Right atrium auricular region (tissue), 2 donors: ENCODE data around the gene HORMAD1. TPM values are rescaled to one million over a fixed set of nuclear protein-coding genes. Genes with fewer than 3 reads are reported as not detected.
"Not testable (repeated sequence)": the region's sequence is repeated elsewhere in the genome, so short reads cannot be mapped to it uniquely, and the experiment has no call there.

ENCODE experiments used
- DNase-seq: peaks from one replicate; pipeline ENCODE4 v3.0.0-alpha.2; 2019; ENCODE audit warnings: low spot score
- H3K27ac ChIP-seq, 2 donors: fragments of 200-600 bp; sonication (generic); 1 replicate in 1 of 2; 2 replicates in 1 of 2; pipeline ENCODE4 v1.5.1; 2016 to 2019
- H3K27me3 ChIP-seq, 2 donors: fragments of 200-600 bp; sonication (generic); one replicate each; pipeline versions ENCODE4 v1.5.1 to v1.6.0; 2017 to 2019
- H3K36me3 ChIP-seq: fragments of 200-600 bp; sonication (generic); one replicate; pipeline ENCODE4 v1.5.1; 2016
- H3K4me1 ChIP-seq, 2 donors: fragments of 200-600 bp; sonication (generic); one replicate each; pipeline versions ENCODE4 v1.5.1 to v1.6.0; 2017 to 2019
- H3K4me3 ChIP-seq, 2 donors: fragments of 200-600 bp; sonication (generic); 1 replicate in 1 of 2; 2 replicates in 1 of 2; pipeline ENCODE4 v1.5.1; 2017 to 2019; ENCODE audit warnings: mild to moderate bottlenecking in 1 of 2, moderate library complexity in 1 of 2
- H3K9me3 ChIP-seq, 2 donors: fragments of 200-600 bp; sonication (generic); one replicate each; pipeline ENCODE4 v1.5.1; 2019
- CTCF ChIP-seq, 2 donors: fragments of 200-600 bp; sonication (generic); IDR thresholded peaks; one replicate each; pipeline ENCODE4 v1.5.1; 2019; ENCODE audit warnings: antibody characterized with exemption in 2 of 2
- total RNA-seq, 2 donors: library from RNA; depleted of rRNA; stranded (reverse); fragments of >200 nt; gene quantifications; one replicate each; pipeline ENCODE4 v1.1.0, GENCODE V29; 2016

HORMAD1 gene
- total RNA-seq, 2 donors from 2014 or later = 0.31 TPM; not detected in 1

- Histone ChIP-seq H3K36me3 (peaks cover 3% of the 10 kb centered on the region), H3K27me3 (no peaks in the 10 kb centered on the region), H3K27ac (no peak overlapping the region), H3K4me3 (no peak overlapping the region), H3K4me1 (no peaks in the 10 kb centered on the region), H3K9me3 (no peaks in the 10 kb centered on the region)
- no peak for DNase-seq
- TF ChIP-seq CTCF (IDR thresholded peaks at IDR 0.05) = no peak
Observed at GRCh38 chr1:150748878-150749719, 28.4 kb upstream of the HORMAD1 start.

DNA sequence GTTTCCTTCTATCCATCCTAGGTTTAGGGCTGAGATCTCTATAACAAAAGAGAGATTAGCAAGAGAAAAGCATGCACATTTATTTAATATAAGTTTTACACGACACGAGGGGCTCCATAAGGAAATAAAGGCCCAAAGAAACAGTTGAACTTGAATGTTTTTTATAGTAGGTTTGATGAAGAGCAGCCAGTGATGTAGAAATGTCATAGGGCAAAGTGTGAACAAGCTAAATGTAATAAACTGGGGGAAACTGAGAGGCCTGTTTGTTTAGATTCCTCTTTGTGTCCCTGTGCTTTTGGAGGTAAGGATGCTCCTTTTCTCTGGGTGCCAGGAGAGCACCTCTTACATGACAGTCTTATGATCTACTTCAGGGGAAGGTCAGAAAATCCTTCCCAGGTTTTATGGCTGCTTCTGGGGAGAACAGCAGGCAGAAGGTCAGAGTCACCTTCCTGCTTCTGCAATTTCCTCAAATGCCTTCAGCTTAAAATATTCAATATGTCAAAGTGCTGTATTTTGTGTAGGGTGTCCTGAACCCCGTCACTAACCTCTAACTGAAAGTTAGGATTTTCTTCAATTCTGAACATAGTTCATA, 9.5 kb upstream of the HORMAD1 start:
- H3K9me3 ChIP-seq = no peaks in the 10 kb centered on the region
- no peaks in the 10 kb centered on the region for H3K36me3 ChIP-seq
- H3K27me3 ChIP-seq = no peaks in the 10 kb centered on the region
- H3K4me3 ChIP-seq = no peak overlapping the region
- no peak for DNase-seq
- no peak for TF ChIP-seq CTCF (IDR thresholded peaks at IDR 0.05)
- no peak overlapping the region for H3K27ac ChIP-seq
- H3K4me1 ChIP-seq = no peaks in the 10 kb centered on the region

DNA sequence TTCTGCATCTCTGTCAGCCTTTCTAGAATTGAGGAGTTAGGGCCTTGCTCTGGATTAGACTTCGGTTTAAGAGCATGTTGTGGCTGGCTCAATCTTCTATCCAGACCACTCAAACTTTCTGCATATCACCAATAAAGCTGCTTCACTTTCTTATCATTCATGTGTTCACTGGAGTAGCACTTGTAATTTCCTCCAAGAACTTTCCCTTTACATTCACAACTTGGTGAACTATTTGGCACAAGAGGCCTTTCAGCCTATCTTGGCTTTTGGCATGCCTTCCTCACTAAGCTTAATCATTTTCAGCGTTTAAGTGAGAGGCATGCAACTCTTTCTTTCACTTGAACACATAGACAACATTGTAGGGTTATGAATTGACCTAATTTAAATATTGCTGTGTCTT, 3.6 kb upstream of the HORMAD1 start:
- H3K27me3 ChIP-seq = no peaks in the 10 kb centered on the region
- H3K36me3 ChIP-seq = no peaks in the 10 kb centered on the region
- no peaks in the 10 kb centered on the region for H3K9me3 ChIP-seq
- TF ChIP-seq CTCF (IDR thresholded peaks at IDR 0.05) = no peak
- no peak overlapping the region for H3K4me3 ChIP-seq
- no peaks in the 10 kb centered on the region for H3K4me1 ChIP-seq
- no peak for DNase-seq
- no peak overlapping the region for H3K27ac ChIP-seq

DNA sequence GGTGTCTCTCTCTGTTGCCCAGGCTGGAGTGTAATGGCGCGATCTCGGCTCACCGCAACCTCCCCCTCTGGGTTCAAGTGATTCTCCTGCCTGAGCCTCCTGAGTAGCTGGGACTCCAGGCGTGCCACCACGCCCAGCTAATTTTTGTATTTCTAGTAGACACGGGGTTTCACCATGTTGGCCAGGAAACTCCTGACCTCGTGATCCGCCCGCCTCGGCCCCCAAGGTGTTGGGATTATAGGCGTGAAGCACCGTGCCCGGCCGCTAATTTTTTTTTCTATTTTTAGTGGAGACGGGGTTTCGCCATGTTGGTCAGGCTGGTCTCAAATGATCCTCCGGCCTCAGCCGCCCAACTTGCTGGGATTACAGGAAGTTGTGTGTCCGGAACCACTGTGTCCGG, 597 bp downstream of the HORMAD1 start:
- no peaks in the 10 kb centered on the region for H3K4me1 ChIP-seq
- no peak for TF ChIP-seq CTCF (IDR thresholded peaks at IDR 0.05)
- no peak overlapping the region for H3K27ac ChIP-seq
- H3K36me3 ChIP-seq = no peaks in the 10 kb centered on the region
- H3K4me3 ChIP-seq = no peak overlapping the region
- H3K9me3 ChIP-seq = no peaks in the 10 kb centered on the region
- no peak for DNase-seq
- no peaks in the 10 kb centered on the region for H3K27me3 ChIP-seq

DNA sequence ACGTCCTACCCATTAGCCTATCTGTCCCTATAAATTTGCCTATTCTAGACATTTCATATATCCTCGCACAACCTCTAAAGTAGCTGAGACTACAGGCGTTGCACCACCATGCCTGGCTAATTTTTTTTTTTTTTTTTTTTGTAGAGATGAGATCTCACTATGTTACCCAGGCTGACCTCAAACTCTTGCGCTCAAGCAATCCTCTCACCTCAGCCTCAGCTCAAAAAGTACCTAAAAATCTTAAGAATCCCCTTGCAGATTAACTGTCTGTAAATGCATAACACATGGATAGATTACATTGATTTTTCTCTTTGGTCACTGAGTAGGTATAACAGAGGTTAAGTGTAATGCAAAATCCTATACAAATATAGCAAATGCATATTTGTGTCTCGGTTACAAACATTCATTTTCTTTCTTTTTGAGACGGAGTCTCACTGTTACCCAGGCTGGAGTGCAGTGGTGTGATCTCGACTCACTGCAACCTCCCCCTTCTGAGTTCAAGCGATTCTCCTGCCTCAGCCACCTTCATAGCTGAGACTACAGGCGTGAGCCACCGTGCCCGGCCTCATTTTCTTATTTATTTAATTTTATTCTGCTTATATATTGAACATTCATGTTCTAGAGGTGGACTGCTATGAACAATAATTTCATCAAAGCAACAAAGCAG, 2.3 kb downstream of the HORMAD1 start:
- H3K4me3 ChIP-seq = no peak overlapping the region
- H3K27me3 ChIP-seq = no peaks in the 10 kb centered on the region
- no peak overlapping the region for H3K27ac ChIP-seq
- TF ChIP-seq CTCF (IDR thresholded peaks at IDR 0.05) = no peak
- H3K36me3 ChIP-seq = no peaks in the 10 kb centered on the region
- no peaks in the 10 kb centered on the region for H3K4me1 ChIP-seq
- no peak for DNase-seq
- H3K9me3 ChIP-seq = no peaks in the 10 kb centered on the region

DNA sequence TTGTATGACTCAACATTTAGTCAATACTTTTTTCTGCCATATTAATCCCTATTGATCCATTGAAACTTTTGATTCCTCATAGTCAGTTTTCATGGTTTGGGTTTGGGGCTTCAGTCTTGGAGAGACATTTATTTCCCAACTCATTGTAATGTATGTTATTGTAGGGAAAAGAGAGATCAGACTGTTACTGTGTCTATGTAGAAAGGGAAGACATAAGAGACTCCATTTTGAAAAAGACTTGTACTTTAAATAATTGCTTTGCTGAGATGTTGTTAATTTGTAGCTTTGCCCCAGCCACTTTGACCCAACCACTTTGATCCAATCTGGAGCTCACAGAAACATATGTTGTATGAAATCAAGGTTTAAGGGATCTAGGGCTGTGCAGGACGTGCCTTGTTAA, 11.7 kb downstream of the HORMAD1 start:
- not testable (repeated sequence) for H3K27ac ChIP-seq, H3K4me3 ChIP-seq, H3K4me1 ChIP-seq

More for the DNA sequence above, 11.7 kb downstream of the HORMAD1 start:
- not testable (repeated sequence) for DNase-seq, H3K36me3 ChIP-seq, H3K27me3 ChIP-seq, H3K9me3 ChIP-seq
